Measurements from ENCODE around the gene CCNA2.

The CCNA2 gene

DNA sequence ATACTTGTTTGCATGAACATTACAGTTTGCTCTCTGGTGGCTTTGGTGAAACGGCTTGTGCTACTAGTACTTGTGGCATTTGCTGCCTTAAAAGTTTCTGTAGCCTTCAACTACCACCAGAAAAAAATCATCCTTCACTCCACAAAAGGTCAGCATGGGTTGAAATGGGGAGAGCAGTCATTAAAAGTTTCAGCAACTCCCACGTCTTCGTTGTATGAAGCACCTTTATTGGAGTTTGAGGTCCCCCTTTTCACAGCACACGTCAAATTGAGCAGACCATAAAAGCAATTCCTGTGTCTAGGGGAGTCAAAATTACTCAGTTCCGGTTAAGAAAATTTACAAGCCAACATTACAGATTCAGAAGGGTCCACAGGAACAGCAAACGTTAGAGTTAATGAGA, 23.0 kb upstream of the CCNA2 start:
- in situ Hi-C loops (cut with HindIII; ENCODE audit: low sequenced_read_pairs): no loop called here
- H3K4me3 ChIP-seq (ENCODE audit: low read depth, low read length): no peak overlapping the region
- TF ChIP-seq, protein P1, sequence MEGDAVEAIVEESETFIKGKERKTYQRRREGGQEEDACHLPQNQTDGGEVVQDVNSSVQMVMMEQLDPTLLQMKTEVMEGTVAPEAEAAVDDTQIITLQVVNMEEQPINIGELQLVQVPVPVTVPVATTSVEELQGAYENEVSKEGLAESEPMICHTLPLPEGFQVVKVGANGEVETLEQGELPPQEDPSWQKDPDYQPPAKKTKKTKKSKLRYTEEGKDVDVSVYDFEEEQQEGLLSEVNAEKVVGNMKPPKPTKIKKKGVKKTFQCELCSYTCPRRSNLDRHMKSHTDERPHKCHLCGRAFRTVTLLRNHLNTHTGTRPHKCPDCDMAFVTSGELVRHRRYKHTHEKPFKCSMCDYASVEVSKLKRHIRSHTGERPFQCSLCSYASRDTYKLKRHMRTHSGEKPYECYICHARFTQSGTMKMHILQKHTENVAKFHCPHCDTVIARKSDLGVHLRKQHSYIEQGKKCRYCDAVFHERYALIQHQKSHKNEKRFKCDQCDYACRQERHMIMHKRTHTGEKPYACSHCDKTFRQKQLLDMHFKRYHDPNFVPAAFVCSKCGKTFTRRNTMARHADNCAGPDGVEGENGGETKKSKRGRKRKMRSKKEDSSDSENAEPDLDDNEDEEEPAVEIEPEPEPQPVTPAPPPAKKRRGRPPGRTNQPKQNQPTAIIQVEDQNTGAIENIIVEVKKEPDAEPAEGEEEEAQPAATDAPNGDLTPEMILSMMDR (IDR thresholded peaks at IDR 0.05; ENCODE audit: low read depth, low read length, missing control alignments): no peak
- no peak for DNase-seq (ENCODE audit: low read depth)

DNA sequence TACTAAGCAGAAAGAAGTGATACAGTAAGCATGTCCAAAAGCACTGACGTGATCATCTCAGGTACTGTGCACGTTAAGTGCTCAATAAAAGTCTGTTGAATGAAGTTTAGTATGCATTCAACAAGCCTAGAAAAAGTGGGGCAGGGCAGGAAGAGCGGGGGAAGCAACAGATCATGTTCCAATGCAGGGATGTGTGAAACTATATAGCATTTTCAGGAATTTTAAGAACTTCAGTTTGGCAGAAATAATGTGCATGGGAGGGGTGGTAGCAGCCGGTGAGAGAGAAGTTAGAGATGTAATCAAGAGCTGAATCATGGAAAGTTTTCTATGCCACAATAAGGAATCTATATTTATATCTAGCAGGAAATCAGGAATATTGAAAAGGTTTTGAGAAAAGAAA, 19.2 kb upstream of the CCNA2 start:
- TF ChIP-seq, protein P1 (IDR thresholded peaks at IDR 0.05; ENCODE audit: low read depth, low read length, missing control alignments): no peak
- in situ Hi-C loops (cut with HindIII; ENCODE audit: low sequenced_read_pairs): no loop called here
- no peak overlapping the region for H3K4me3 ChIP-seq (ENCODE audit: low read depth, low read length)
- no peak for DNase-seq (ENCODE audit: low read depth)

DNA sequence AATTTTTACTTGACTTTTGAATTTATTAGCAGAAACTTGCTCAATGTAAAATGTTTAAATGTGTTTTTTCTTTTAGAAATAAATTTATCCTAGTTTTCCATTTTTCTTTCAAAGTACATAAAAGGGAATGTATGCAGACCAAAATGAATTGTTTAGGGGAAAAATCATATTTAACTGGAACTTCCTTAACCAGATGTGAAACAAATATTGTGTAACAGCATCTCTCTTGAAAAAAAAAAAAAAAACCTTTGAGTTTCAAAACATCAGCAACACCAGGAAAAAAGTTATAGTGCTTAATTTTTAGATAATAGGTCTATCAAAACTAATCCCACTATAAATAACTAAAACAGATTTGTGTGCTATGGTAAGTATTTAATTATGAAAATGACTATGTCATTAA, 14.5 kb upstream of the CCNA2 start:
- no peak overlapping the region for H3K4me3 ChIP-seq (ENCODE audit: low read depth, low read length)
- TF ChIP-seq, protein P1 (IDR thresholded peaks at IDR 0.05; ENCODE audit: low read depth, low read length, missing control alignments): no peak
- DNase-seq (ENCODE audit: low read depth): no peak
- in situ Hi-C loops (cut with HindIII; ENCODE audit: low sequenced_read_pairs): no loop called here

DNA sequence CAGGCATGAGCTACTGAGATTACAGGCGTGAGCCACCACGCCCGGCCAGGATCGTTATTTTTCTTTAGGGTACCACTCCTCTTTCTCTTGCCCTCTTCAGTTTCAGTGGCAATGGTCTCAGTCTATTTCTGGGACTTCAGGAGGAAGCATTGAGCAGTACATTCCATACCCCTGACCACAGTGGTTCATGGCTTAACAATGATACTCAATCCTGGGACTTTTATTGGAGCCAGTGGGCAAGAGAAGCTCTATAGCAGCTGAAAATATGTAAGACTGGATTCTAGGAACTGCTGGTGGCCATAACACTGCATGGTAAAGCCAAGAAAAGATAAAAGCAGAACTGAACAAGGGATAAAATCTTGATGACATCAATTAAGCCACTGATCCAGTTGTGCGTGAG, 5.8 kb upstream of the CCNA2 start:
- in situ Hi-C loops (cut with HindIII; ENCODE audit: low sequenced_read_pairs): no loop called here
- no peak for DNase-seq (ENCODE audit: low read depth)
- H3K4me3 ChIP-seq (ENCODE audit: low read depth, low read length): no peak overlapping the region
- TF ChIP-seq, protein P1 (IDR thresholded peaks at IDR 0.05; ENCODE audit: low read depth, low read length, missing control alignments): no peak

DNA sequence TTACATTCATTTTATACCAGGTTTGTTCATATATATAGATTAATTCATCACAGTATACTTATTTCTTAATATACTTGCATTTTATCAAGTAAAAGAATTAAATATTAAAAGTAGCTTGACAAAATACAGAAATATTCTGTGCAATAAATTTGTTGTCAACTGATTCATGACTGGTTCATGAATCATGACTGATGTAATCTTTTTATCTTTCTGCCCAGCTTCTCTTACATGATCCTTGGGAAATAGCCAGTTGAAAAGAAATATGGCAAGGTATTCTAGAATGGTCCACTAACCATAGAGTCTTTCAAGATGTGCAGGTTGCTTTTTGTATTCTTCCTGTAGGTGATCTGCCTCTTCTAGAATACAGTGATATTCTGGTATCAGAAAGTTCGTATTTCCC, 4.2 kb upstream of the CCNA2 start:
- DNase-seq (ENCODE audit: low read depth): no peak
- TF ChIP-seq, protein P1 (IDR thresholded peaks at IDR 0.05; ENCODE audit: low read depth, low read length, missing control alignments): no peak
- H3K4me3 ChIP-seq (ENCODE audit: low read depth, low read length): no peak overlapping the region
- in situ Hi-C loops (cut with HindIII; ENCODE audit: low sequenced_read_pairs): no loop called here

DNA sequence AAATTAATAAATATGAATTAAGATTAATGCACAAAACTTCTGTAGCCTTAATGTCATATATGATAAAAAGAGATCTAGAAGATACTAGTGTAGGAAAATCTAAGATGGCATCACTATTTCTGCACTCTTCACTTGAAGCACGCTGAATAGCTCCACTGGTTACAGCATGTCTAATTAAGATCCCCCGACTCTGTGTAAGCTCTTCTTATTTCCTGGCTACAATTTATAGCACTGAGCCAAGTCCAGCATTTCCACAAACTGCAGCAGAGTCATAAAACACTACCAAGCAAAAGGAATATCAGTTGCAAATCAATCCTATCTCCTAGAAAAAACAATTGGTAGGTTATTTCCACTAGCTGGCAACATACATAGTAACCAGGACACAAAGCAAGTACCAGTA, 1.3 kb upstream of the CCNA2 start:
- no peak overlapping the region for H3K4me3 ChIP-seq (ENCODE audit: low read depth, low read length)
- DNase-seq (ENCODE audit: low read depth): no peak
- in situ Hi-C loops (cut with HindIII; ENCODE audit: low sequenced_read_pairs): no loop called here
- TF ChIP-seq, protein P1 (IDR thresholded peaks at IDR 0.05; ENCODE audit: low read depth, low read length, missing control alignments): no peak

DNA sequence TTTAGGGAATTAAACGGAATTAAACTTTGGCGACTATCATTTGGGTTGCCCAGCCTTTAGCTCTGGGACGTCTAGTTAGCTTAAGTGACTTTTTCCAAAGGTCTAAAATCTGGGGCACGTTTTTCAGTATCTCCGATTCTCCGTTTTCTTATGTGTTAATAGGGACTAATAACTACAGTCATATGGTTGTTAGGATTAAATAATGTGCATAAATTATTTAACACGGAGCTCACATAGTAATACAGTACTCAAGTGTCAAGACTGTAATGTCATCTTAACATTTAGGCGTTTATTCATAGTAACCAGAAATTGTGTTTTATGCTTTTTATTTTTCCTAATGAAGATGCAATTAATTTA, 466 bp upstream of the CCNA2 start:
- DNase-seq (ENCODE audit: low read depth): no peak
- TF ChIP-seq, protein P1 (IDR thresholded peaks at IDR 0.05; ENCODE audit: low read depth, low read length, missing control alignments): no peak
- in situ Hi-C loops (cut with HindIII; ENCODE audit: low sequenced_read_pairs): no loop called here
- peak overlapping the region; percentile 85 for H3K4me3 ChIP-seq (ENCODE audit: low read depth, low read length)
